Measurements from ENCODE around the gene SERPINB6.
"Not testable (repeated sequence)": the region's sequence is repeated elsewhere in the genome, so short reads cannot be mapped to it uniquely, and the experiment has no call there.

Gene SERPINB6

DNA sequence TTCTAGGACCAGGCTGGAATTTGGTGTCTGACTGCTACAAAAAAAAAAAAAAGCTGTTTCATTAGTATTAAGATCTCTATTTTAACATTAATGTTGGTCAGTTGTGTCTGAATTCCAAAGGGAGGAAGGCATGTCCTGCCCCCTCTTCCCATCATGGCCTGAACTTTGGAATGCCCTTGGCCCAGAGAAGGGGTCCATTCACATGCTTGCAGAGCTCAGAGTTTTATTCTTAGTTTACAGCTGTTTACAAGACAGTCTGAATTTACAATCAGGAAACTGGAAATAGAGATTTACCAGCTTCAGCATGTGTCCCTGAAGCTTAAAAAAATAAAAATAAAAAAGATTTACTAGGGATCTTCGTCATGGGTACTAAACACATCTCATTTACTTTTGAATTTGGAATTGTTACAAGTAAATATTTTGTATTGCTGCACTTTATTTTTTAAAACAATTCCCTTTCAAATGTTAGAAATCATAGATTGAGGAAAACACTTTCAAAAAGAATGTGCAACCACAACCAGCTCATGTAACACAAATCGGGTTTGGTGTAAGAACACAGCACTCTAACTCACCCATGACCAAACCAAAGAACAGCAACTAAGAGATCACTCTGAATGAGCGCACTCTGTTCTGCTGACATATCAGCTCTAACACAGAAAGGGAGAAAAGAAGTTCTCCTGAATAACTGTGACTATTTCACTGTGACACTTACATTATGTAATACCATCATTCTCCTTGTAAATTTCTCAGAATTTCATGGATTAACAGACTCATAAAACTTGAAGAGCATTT, 6.6 kb upstream of the SERPINB6 start:
- no peak for DNase-seq (ENCODE audit: low read depth in 2 of 2)

DNA sequence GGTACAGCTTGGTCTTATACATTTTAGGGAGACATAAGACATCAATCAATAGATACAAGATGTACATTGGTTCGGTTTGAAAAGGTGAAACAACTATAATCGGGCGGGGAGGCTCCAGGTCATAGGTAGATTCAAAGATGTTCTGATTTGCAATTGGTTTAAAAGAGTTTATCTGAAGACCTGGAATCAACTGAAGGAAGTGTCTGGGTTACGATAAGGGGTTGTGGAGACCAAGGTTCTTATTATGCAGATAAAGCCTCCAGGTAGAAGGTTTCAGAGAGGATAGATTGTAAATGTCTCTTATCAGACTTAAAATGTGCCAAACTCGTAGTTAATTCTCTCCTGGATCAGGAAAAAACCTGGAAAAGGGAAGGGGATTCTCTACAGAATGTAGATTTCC, 5.9 kb upstream of the SERPINB6 start:
- DNase-seq (ENCODE audit: low read depth in 2 of 2) = no peak

GRCh38 chr6:2976571-2977085, 5.3 kb upstream of the SERPINB6 start:
- DNase-seq (ENCODE audit: low read depth in 2 of 2) = no peak

- no peak for DNase-seq (ENCODE audit: low read depth in 2 of 2)
Observed at GRCh38 chr6:2976060-2976459, 4.7 kb upstream of the SERPINB6 start.

GRCh38 chr6:2973676-2974075, 2.3 kb upstream of the SERPINB6 start:
- DNase-seq (ENCODE audit: low read depth in 2 of 2) = no peak

- DNase-seq (ENCODE audit: low read depth in 2 of 2) = not testable (repeated sequence)
Observed at GRCh38 chr6:2973180-2973579, 1.8 kb upstream of the SERPINB6 start.

DNA sequence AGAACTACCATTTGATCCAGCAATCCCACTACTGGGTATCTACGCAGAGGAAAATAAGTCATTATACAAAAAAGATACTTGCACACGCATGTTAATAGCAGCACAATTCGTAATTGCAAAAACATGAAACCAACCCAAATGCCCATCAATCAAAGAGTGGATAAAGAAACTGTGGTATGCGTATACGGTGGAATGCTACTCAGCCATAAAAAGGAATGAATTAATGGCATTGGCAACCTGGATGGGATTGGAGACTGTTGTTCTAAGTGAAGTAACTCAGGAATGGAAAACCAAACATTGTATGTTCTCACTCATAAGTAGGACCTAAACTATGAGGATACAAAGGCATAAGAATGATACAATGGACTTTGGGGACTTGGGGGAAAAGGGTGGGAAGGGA, 1.3 kb upstream of the SERPINB6 start:
- not testable (repeated sequence) for DNase-seq (ENCODE audit: low read depth in 2 of 2)

DNA sequence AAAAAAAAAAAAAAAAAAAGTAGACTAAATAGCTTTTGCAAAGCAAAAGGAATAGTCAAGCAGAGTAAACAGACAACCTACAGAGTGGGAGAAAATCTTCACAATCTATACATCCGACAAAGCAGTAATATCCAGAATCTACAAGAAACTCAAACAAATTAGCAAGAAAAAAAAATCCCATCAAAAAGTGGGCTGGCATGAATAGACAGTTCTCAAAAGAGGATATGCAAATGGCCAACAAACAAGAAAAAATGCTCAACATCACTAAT, 786 bp upstream of the SERPINB6 start:
- DNase-seq (ENCODE audit: low read depth in 2 of 2) = not testable (repeated sequence)

- DNase-seq (ENCODE audit: low read depth in 2 of 2) = peak in 1 of 2 donors; percentile 43
Observed at GRCh38 chr6:2970753-2971419, 481 bp downstream of the SERPINB6 start.

DNA sequence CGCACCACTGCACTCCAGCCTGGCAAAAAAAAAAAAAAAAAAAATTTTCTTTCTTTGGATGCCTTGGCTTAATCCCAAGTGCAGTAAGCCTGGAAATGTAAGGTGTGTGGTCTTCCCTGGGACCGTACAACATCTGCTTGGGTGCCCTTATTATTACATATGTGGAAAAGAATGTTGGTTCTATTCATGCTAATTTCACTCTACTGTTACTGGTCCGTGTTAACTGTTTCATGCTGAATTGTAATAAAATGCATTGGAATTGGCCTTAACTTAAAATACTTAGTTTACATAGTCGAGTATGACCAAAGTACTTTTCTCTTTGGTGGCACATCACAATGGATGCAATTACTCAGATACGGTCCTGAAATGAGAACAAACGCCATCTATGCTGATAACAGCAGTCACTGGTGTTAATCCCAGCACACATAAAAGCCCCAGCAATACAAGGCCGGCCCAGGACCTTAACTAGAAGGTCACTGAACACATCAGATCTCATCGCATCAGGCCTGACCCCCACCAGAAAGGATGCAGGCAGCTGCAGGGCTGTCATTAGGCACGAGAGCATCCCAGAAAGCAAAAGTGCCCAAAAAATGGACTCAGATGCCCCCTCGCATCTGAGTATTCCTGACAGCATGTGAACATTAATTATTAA, 1.2 kb downstream of the SERPINB6 start:
- DNase-seq (ENCODE audit: low read depth in 2 of 2) = no peak

- no peak for DNase-seq (ENCODE audit: low read depth in 2 of 2)
Observed at GRCh38 chr6:2969549-2969948, 1.8 kb downstream of the SERPINB6 start.

DNA sequence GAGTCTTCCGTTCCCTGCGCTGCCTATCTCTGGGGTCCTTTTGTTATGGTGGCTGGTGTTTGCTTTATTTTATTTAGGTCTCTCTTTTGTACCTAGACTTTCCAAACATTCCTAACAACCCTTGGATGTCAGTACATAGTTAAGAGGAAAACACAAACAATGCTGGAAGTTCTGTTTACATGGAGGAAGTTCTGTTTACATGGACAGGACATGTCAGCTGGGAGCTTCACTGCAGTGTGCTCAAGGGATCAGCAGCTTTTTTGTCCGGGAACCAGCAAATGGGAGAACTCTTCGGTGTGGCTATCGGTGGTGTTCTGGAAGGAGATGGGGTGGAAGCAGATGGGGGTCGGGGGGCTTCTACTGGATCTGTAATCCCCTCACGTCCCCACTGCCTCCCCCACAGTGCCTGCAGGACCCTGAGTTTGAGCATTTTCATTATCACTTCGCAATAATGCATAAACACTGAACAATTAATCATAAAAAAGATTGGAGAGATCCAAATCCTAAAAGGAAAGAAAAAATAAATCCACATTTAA, 2.7 kb downstream of the SERPINB6 start:
- no peak for DNase-seq (ENCODE audit: low read depth in 2 of 2)

DNA sequence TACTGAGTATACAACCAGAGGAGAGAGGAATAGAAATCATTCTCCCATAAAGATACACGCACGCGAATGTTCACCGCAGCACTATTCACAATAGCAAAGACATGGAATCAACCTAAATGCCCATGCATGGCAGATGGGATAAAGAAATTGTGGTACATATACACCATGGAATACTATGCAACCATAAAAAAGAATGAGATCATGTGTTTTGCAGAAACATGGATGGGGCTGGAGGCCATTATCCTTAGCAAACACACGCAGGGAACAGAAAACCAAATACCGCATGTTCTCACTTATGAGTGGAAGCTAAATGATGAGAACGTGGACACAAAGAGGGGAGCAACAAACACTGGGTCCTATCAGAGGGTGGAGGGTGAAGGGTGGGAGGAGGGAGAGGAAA, 3.4 kb downstream of the SERPINB6 start:
- DNase-seq (ENCODE audit: low read depth in 2 of 2) = no peak

GRCh38 chr6:2966347-2966746, 5.0 kb downstream of the SERPINB6 start:
- no peak for DNase-seq (ENCODE audit: low read depth in 2 of 2)

- DNase-seq (ENCODE audit: low read depth in 2 of 2) = no peak
Observed at GRCh38 chr6:2964793-2965505, 6.4 kb downstream of the SERPINB6 start.

DNA sequence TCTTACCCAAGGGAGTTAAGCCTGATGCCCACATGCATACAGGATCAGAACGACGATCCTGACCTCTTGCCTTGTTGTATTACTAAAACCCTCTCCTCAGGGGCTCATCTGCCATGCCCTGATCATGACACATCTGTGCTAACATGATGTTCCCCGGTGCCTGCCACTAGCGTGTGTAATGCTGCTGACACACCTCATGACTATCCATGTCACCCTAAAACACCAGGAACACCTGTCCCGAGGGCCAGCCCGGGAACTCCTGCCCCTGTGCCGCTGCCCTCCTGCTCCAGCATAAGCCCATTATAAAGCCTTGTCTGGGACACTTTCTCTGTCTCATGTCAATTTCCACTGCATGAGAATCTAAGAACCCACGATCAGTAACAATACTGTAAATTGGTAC, 7.6 kb downstream of the SERPINB6 start:
- no peak for DNase-seq (ENCODE audit: low read depth in 2 of 2)

- DNase-seq (ENCODE audit: low read depth in 2 of 2) = no peak
Observed at GRCh38 chr6:2962636-2963035, 8.7 kb downstream of the SERPINB6 start.

DNA sequence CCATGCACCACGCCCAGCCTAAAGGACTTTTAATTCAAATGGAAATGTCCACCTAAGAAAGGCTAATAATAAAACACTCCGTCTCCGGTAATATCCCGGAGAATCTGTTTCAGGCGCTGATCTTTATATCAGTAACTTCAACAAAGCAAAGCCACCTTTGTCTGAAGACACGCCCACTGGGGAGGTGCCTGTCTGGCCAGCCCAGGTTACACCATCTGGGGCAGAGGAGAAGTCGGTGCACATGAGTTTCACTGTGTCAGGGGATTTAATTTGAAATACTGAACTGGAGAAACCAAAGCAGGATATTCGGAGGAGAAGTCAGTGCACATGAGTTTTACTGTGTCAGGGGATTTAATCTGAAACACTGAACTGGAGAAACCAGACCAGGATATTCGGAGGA, 9.4 kb downstream of the SERPINB6 start:
- DNase-seq (ENCODE audit: low read depth in 2 of 2) = no peak

DNA sequence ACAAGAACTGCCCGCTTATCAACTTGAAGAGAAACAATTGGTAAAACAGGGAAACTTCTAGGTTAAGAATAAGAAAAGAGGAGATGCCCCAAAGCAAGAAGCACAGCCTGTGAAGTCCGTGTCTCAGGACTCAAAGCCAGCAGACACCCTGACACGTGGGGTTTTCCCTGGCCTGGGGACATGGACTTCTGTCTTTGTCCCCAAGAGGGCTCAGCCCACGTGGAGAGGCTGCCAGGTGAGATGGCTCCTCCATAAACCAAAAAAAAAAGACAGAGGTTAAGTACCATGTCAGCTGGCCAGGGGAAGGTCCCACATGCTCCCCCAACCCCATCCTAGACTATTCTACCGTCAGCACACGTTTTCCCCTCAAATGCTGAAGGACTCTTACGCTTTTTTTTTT, 9.9 kb downstream of the SERPINB6 start:
- no peak for DNase-seq (ENCODE audit: low read depth in 2 of 2)

DNA sequence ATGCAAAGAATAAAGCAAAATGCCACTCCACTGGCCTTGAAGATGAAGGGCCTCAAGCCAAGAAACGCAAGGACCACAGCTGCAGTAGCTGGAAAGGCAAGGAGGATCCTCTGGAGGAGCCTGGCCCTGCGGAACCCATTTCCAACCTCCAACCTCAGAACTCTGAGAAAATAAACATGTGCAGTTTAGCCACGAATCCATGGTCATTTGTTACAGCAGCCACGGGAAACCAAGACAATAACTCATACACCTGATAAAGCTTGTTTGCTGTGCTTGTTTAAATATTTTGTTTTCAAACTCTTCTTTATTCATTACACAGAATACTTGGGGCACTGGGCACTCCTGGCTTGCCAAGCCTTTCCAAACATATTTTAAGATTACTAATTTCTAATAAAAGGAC, 10.4 kb downstream of the SERPINB6 start:
- DNase-seq (ENCODE audit: low read depth in 2 of 2) = no peak

DNA sequence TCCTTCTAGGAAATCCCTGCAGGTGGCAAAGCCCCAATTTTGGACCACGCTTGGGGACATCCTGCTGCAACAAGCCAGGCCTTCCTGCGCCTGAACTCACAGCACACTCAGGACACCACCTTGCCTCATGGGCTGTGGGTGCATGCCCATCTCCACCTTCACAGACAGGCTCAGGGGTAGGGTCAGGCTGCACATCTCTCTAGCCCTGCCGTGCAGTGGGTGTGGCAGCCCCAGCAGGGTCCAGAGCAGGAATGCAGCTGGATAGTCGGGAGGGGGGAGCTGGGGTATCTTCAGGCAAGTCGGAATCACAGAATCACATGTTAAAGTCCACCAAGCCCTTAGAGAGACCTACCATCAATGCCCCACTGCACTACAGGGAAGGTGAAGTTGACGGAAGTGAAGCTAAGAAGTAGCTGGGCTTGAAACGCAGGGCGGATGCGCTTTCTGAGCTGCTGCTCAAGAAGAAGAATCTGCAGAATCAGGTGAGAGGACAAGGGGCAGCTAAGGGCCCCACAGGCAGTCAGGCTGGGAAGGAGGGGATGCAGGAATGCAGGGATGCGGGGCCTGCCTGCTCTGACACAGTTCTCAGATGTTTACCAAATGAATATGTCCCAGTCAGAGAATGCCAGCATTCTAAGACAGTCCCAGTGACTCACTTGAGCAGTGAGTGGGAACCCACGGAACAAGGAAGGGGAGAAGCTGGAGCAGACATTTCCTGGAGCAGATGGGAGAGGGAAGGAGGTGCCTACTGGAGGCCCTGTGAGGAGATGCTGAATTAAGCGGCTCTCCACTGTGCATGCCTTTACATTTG, 11.3 kb downstream of the SERPINB6 start:
- DNase-seq (ENCODE audit: low read depth in 2 of 2) = no peak
